Mucosa of descending colon (tissue), 3 donors: ENCODE data around the gene AKR1C2. TPM values are rescaled to one million over a fixed set of nuclear protein-coding genes. Genes with fewer than 3 reads are reported as not detected.
"Not testable (repeated sequence)": the region's sequence is repeated elsewhere in the genome, so short reads cannot be mapped to it uniquely, and the experiment has no call there.

Source experiments
- ATAC-seq: fragments of 200-7000 bp; cut with Tn5 transposase; one replicate; pipeline ENCODE4 v1.9.1; 2020; ENCODE audit warnings: mild to moderate bottlenecking, moderate library complexity
- DNase-seq, 3 donors: peaks; one replicate each; pipeline ENCODE4 v3.0.0-alpha.2; 2020
- H3K36me3 ChIP-seq: fragments of 200-600 bp; one replicate; pipeline ENCODE4 v1.8.0; 2021; ENCODE audit warnings: low read depth, mild to moderate bottlenecking
- H3K4me1 ChIP-seq: fragments of 200-600 bp; one replicate; pipeline ENCODE4 v1.8.0; 2021; ENCODE audit warnings: low read depth, mild to moderate bottlenecking
- H3K4me3 ChIP-seq: fragments of 200-600 bp; one replicate; pipeline ENCODE4 v1.8.0; 2021; ENCODE audit warnings: mild to moderate bottlenecking
- H3K9me3 ChIP-seq: fragments of 200-600 bp; one replicate; pipeline ENCODE4 v1.8.0; 2021; ENCODE audit warnings: mild to moderate bottlenecking
- CTCF ChIP-seq: fragments of 200-600 bp; IDR thresholded peaks from one replicate; pipeline ENCODE4 v1.8.0; 2022; ENCODE audit warnings: antibody characterized with exemption, mild to moderate bottlenecking
- intact Hi-C, 2 donors: fragments of 100-400 bp; cut with DNase I in 1 of 2; cut with micrococcal nuclease in 1 of 2; formaldehyde crosslinking; loops; one replicate each; pipeline versions ENCODE4 v1.11.0 to v1.11.1; 2022; cut with DNase I, micrococcal nuclease
- total RNA-seq, 3 donors: library from RNA; stranded (reverse); fragmentation: NEBNext Ultra II Directional in 2 of 3; extraction: Animal tissue kit (Norgen Biotek cat#: 25700) in 2 of 3; gene quantifications; one replicate each; pipeline versions ENCODE4 v1.2.1 to v1.2.4, GENCODE V29; 2021 to 2023
- donor health status: DM: no; HTN: no; CAD: no; lungs with moderate emphysema.
- donor health status: DM: no; HTN: no; CAD: no.
- donor health status: DM: no; HTN: yes; CAD: no.

Gene AKR1C2
- total RNA-seq, 3 donors from 2014 or later, result 19.5 to 39.7 (median 20.0) TPM

DNA sequence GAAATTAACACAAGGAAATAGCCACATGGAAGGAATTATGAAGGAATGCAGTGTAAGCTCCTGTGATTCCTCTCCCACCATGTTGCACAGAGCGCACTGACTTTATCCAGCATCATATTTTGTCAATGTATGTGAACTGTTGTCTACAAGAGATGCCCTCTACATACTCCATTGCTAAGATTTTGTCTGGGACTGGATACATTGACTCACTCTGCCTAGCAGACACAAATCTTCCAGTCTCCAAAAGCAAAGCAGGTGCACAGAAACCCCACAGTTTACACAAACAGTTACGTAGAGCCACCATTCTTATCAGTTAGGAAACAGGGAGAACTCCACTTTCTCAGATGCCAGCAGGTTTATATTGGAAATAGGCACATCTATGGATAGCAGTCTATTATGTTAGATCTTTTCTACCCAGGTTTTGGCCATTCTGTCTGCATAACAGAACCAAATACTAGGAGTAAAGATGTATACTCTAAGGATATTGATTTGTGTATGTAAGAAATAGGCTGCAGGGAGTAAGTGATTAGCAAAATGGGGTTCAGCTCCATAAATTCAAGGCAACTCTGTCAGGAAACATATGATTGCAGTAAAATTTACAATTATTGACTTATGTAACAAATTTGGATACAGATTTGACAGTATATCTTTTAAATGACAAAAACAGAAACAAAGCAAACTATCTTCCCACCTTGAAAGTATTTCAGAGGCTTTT lies 1.5 kb downstream of the AKR1C2 start:
- H3K4me3 ChIP-seq, result no peak overlapping the region
- H3K9me3 ChIP-seq, result no peaks in the 10 kb centered on the region
- DNase-seq (no peak), ATAC-seq (no peak)
- no peaks in the 10 kb centered on the region for H3K4me1 ChIP-seq
- TF ChIP-seq CTCF, result no peak
- no peaks in the 10 kb centered on the region for H3K36me3 ChIP-seq
- intact Hi-C loops, result no loop called here

DNA sequence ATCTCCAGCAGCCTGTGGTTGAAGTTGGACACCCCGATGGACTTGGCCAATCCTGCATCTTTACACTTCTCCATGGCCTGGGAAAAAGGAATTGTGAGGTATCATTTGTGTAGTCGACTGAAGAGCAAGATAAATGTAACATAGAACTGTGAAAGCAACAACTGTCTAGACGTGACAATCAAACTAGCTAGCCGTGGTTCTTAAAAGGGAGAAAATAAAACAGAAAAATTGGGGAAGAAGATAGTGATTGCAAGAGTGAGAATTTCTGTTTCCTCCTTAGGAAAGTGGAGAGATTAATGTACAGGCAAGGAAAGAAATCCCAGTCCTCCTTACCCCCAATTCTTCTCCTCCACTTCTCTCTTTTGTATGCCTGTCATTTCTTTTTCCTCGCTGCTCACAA lies 5.0 kb downstream of the AKR1C2 start:
- intact Hi-C loops, result no loop called here
- ATAC-seq (no peak), DNase-seq (no peak)
- Histone ChIP-seq H3K4me1 (no peaks in the 10 kb centered on the region), H3K9me3 (no peaks in the 10 kb centered on the region), H3K36me3 (no peaks in the 10 kb centered on the region), H3K4me3 (no peak overlapping the region)
- no peak for TF ChIP-seq CTCF

GRCh38 chr10:4994260-4994659 lies 9.4 kb downstream of the AKR1C2 start:
- H3K36me3 ChIP-seq, DNase-seq, ATAC-seq, H3K4me3 ChIP-seq, H3K9me3 ChIP-seq, H3K4me1 ChIP-seq, intact Hi-C loops: not testable (repeated sequence)

DNA sequence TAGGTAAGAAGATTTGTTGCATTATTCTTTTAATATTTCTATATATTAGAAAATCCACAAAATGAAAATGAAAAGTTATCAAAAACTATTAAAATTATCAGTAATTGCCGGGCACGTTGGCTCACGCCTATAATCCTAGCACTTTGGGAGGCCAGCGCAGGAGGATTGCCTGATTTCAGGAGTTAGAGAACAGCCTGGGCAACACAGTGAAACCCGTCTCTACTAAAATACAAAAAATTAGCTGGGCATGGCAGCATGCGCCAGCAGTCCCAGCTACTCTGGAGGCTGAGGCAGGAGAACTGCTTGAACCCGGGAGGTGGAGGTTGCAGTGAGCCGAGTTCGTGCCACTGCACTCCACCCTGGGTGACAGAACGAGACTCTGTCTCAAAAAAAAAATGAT lies 11.1 kb downstream of the AKR1C2 start:
- not testable (repeated sequence) for ATAC-seq

DNA sequence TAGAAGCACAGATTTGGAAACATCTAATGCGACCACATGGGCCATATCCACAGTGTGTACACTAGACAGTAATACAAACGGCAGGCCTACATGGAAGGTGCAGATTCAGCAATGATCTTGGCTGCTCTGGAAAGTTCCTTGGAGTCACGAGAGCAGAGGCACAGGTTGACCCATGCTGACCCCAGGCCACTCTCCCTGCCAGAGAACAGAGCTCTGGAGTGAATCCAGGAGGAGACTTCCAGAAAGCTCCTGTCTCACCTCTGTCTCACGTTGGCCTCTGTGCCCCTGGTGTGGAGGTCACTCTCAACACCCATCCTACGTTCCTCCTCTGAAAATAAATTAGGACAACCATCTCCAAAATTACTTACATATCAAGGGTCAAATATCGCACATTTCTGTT lies 12.2 kb downstream of the AKR1C2 start:
- H3K9me3 ChIP-seq, H3K4me1 ChIP-seq, ATAC-seq, intact Hi-C loops, H3K4me3 ChIP-seq, H3K36me3 ChIP-seq, DNase-seq: not testable (repeated sequence)

More for the DNA sequence above, 11.1 kb downstream of the AKR1C2 start:
- H3K4me3 ChIP-seq, H3K36me3 ChIP-seq, DNase-seq, intact Hi-C loops, H3K9me3 ChIP-seq, H3K4me1 ChIP-seq: not testable (repeated sequence)

GRCh38 chr10:4990217-4990616 lies 13.4 kb downstream of the AKR1C2 start:
- Histone ChIP-seq H3K36me3 (no peaks in the 10 kb centered on the region), H3K4me3 (no peak overlapping the region), H3K4me1 (no peaks in the 10 kb centered on the region), H3K9me3 (no peaks in the 10 kb centered on the region)
- TF ChIP-seq CTCF, result no peak
- ATAC-seq (no peak), DNase-seq (no peak)
- intact Hi-C loops, result no loop called here

DNA sequence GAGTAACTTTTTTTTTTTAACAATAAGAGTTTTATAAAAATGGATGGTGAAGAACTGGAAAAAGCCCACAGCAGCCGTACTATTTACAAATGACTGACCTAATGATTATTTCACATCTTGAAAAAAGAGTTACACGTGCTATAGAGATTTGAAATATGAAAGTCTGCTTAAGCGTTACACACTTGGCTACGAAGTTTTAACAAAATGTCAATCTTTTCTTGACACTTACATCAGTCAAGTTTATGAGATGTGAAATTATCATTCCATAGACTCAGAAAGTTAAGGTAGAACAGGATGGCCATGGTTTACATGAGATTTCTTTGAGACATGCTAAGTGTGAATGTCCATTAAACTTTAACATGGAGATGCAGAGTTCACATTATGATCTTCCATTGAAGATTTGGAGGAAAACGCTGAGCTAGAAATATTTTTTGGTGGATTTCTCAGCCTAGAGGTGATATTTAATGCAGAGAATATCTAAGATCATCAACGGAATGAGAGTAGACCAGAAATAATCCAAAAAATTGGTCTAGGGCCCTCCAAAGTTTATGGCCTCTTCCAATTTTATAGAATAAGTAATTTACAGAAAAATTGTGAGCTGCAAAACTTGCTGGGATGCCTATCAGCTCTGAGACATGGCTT lies 15.5 kb downstream of the AKR1C2 start:
- intact Hi-C loops, ATAC-seq, H3K4me1 ChIP-seq, DNase-seq, H3K36me3 ChIP-seq, H3K9me3 ChIP-seq, H3K4me3 ChIP-seq: not testable (repeated sequence)
